T-helper 2 cell treated with Interferon-gamma antibody and Interleukin-4, amounts not matched to agents 100 ng/mL and 5 ng/mL, for 36 hours (primary cell): Measurements from ENCODE around the gene UBE2Z. TPM values are rescaled to one million over a fixed set of nuclear protein-coding genes. Genes with fewer than 3 reads are reported as not detected.

Source experiments
- intact Hi-C: fragments of 100-400 bp; cut with micrococcal nuclease; formaldehyde crosslinking; loops from one replicate; pipeline ENCODE4 v1.15.1; 2023
- total RNA-seq: library from RNA; stranded (reverse); gene quantifications from 2 replicates; pipeline ENCODE4 v1.2.3, GENCODE V29; 2022

UBE2Z gene
- total RNA-seq, 1 donor from 2014 or later: 75.1 TPM

DNA sequence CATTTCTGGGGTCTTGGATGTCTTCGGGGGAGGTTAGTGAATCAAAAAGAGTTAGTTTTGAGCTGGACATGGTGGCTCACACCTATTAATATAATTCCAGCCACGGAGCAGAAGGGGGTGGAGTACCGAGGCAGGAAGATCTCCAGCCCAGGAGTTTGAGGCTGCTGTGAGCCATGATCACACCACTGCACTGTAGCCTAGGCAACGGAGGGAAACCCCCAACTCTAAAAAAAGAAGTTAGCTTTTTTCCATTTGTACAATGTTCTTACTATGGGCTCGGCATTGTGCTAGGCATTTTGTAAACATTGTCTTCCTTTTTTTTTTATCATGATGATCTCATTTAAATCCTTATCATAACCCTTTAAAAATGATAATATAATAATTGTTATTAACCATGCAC, 44.7 kb downstream of the UBE2Z start:
- intact Hi-C loops: no loop called here

DNA sequence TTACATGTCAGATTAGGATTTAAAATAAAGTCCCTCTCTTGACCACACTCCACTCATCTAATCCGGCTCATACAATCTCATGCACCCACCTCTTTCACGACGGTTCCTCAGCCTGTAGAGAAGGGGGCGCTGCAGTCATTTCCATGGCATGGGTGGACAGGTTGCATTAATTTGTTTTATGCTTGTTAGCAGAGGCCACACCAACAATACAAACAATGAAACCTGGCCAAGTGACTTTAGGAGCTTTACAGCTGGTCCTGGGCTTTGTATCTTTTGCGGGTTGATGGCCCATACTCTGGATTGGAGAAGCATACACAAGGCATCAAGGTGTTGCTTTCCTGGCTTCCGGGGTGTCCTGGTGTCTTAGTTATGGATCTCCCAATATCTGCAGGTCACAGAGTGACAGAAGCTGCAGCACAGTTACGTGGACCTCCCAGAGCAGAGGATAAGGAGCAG, 46.1 kb downstream of the UBE2Z start:
- intact Hi-C loops: no loop called here

DNA sequence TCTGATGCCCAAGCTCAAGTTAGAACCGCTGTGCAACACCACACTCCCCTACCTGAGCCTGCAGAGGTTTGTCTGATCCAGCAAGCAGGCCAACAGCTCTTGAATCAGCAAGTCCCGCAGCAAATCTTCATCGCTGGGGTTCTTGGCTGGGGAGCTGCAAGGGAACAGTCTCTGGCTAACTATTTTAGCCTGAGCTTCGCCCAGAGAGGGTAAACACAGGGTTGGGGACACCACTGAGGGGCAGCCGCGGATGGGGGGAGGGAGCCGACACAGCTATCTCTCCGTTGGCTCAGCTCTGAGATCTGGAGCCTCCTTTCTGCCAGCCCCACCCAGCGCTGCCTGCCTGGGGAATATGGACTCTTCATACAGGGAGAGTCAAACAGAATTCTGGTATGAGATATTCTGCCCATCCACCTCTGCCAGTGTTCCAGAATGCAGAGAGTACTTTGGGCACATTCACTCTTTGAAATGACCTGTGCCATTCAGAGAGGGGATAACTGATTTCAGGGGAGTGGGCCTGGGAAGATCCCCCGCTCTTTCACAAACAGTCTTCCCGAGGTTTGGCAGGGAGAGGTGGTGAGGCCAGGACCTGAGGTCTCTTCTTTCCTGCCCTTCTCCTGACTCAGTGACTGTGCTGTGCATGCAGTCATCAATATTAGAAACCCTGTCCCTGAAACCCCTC, 52.8 kb downstream of the UBE2Z start:
- intact Hi-C loops: no loop called here

DNA sequence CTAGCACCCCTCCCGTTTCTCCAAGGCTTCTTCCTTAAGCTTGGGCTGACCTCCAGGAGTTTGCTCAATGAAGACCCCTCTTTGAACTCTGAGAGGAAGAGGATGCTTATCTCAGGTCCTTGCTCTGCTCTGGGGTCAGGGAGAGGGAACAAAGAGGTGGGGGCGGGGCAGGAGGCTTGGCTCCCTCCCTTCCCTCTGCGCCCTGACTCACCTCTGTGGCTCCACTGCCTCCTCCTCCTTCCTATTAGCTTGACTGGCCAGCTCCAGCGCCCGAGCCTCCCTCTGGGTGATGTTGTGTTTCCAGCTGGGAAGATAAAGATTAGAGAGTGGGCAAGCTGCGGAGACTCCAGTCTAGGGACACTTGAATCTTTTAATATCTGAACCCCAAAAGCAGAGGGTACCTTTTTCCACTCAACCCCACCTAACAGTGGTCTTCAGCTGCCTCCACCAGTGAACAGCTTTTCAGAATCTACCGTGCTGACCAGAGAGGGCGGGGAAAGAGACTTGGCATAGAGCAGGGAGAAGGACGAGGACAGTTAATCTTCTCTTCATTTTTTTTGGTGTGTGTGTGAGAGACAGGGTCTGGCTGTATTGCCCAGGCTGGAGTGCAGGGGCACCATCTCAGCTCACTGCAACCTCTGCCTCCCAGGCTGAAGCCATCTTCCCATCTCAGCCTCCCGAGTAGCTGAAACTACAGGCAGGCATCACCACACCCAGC, 53.5 kb downstream of the UBE2Z start:
- intact Hi-C loops: no loop called here

DNA sequence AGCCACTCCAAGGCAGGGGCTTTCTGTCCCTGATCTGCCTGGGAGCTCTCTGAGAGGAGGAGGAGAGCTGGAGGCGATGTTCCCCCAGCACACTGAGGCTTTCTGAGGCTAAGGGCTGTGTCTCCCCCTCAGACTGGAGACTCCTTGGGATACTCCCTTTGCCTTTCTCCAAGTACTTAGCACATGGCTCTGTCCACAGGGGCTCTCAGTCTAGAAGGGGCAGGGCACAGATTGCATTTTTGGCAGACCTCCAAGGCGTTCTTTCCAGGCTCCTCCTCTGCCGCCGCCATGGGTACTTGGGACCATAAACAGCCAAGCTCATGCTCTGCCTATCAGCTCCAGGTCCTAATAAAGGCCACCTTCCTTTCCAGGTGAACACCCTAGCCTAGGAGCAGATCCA, 62.0 kb downstream of the UBE2Z start:
- intact Hi-C loops: no loop called here

- intact Hi-C loops: no loop called here
Measured at GRCh38 chr17:48970865-48971687, 62.9 kb downstream of the UBE2Z start.

DNA sequence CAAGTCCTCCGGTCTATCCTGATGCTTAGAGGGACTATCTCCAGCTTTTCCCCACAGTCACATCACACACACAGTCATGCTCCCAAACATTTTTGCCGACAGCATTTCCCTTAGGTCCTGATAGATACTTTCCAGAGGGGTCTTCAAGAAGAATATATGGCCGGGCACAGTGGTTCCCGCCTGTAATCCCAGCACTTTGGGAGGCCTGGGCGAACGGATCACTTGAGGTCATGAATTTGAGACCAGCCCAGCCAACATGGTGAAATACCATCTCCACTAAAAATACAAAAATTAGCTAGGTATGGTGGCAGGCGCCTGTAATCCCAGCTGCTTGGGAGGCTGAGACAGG, 64.5 kb downstream of the UBE2Z start:
- intact Hi-C loops: no loop called here

DNA sequence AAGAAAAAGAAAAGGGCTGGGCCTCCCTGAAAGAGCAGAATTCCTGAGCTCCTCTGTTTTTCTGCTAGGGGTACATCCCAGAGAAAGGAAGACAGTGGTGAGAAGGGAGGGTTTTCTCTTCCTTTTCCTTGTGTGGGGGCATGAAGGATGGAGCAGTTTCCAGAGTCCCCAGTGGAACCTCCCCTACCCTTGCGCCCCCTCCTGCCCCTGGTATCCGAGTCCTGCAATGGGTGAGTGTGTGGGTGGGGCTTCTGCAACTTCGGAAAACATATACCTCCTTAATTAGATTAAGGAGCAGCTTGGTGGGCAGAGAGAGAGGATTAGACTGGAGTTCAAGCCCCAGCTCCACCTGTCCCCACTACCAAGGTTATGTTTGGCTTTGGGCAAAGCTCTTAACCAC, 65.6 kb downstream of the UBE2Z start:
- intact Hi-C loops: no loop called here

Other genes with a start within 250 kb of the UBE2Z start
- not detected in 2 replicates for gene PRAC1, start 185.9 kb upstream of the UBE2Z start, total RNA-seq
- not detected in 2 replicates for gene PRAC2, start 185.2 kb upstream of the UBE2Z start, total RNA-seq
- gene HOXB13, start 179.7 kb upstream of the UBE2Z start, total RNA-seq: not detected in 2 replicates
- gene TTLL6, start 91.2 kb upstream of the UBE2Z start, total RNA-seq: 0.07 TPM in 1 of 2 replicates, not detected in the other
- 116 and 129 TPM in 2 replicates for gene CALCOCO2, start 77.4 kb upstream of the UBE2Z start, total RNA-seq
- gene ATP5MC1, start 15.6 kb upstream of the UBE2Z start, total RNA-seq: 114 and 120 TPM in 2 replicates
- gene SNF8, start 36.4 kb downstream of the UBE2Z start, total RNA-seq: 128 and 134 TPM in 2 replicates
- not detected in 2 replicates for gene GIP, start 60.2 kb downstream of the UBE2Z start, total RNA-seq
- 0.02 TPM in 1 of 2 replicates, not detected in the other for gene IGF2BP1, start 89.0 kb downstream of the UBE2Z start, total RNA-seq
- gene B4GALNT2, start 224.4 kb downstream of the UBE2Z start, total RNA-seq: 0.02 TPM in 1 of 2 replicates, not detected in the other